Stimulated activated CD8-positive, alpha-beta memory T cell treated with anti-CD3 and anti-CD28 coated beads, Interleukin-7, amount 100 ng/mL, for 4 hours (primary cell): Measurements from ENCODE around the gene LPCAT1.
A peak's percentile ranks its signal among the peaks of the same experiment; 100 is the strongest.
"Not testable (repeated sequence)": the region's sequence is repeated elsewhere in the genome, so short reads cannot be mapped to it uniquely, and the experiment has no call there.

Experiments used
- DNase-seq, 2 donors: peaks; one replicate each; pipeline ENCODE4 v3.0.0-alpha.2; 2020; ENCODE audit warnings: low read depth in 2 of 2

Gene LPCAT1

GRCh38 chr5:1523793-1524480, at the start of gene LPCAT1:
TSS of gene LPCAT1 (minus strand) at chr5:1523960. CDS start at chr5:1523844, 116 bp downstream.
- peak in 1 of 2 donors; percentile 67 for DNase-seq

GRCh38 chr5:1571875-1572274, 48.1 kb upstream of the LPCAT1 start:
- DNase-seq = not testable (repeated sequence)

GRCh38 chr5:1570975-1571374, 47.2 kb upstream of the LPCAT1 start:
- DNase-seq = no peak

- no peak for DNase-seq
Measured at GRCh38 chr5:1568201-1568979, 44.6 kb upstream of the LPCAT1 start.

GRCh38 chr5:1567527-1568200, 43.9 kb upstream of the LPCAT1 start:
- not testable (repeated sequence) for DNase-seq

GRCh38 chr5:1565737-1566734, 42.3 kb upstream of the LPCAT1 start:
- no peak for DNase-seq

- DNase-seq = no peak
Measured at GRCh38 chr5:1564824-1565736, 41.3 kb upstream of the LPCAT1 start.

- no peak for DNase-seq
Measured at GRCh38 chr5:1564182-1564748, 40.5 kb upstream of the LPCAT1 start.

GRCh38 chr5:1563617-1564181, 39.9 kb upstream of the LPCAT1 start:
- DNase-seq = no peak

GRCh38 chr5:1563051-1563461, 39.3 kb upstream of the LPCAT1 start:
- DNase-seq = no peak

- DNase-seq = no peak
Measured at GRCh38 chr5:1562599-1562998, 38.8 kb upstream of the LPCAT1 start.

GRCh38 chr5:1561402-1561929, 37.7 kb upstream of the LPCAT1 start:
- no peak for DNase-seq

GRCh38 chr5:1560499-1560898, 36.7 kb upstream of the LPCAT1 start:
- DNase-seq = not testable (repeated sequence)

- DNase-seq = no peak
Measured at GRCh38 chr5:1558944-1559343, 35.2 kb upstream of the LPCAT1 start.

GRCh38 chr5:1557114-1557873, 33.5 kb upstream of the LPCAT1 start:
- DNase-seq = no peak

- no peak for DNase-seq
Measured at GRCh38 chr5:1555808-1556731, 32.3 kb upstream of the LPCAT1 start.

- no peak for DNase-seq
Measured at GRCh38 chr5:1555011-1555807, 31.4 kb upstream of the LPCAT1 start.
